NCI-H2227 treated with DMSO at 0.1 percent for 48 hours (cell line): ENCODE data around the gene SRRM3.
"Not testable (repeated sequence)": the region's sequence is repeated elsewhere in the genome, so short reads cannot be mapped to it uniquely, and the experiment has no call there.

Source experiments
- DNase-seq: peaks from one replicate; lab custom pipeline; 2025; lab: John Stamatoyannopoulos, UW

The SRRM3 gene

GRCh38 chr7:76230214-76230613, 28.5 kb downstream of the SRRM3 start:
- no peak for DNase-seq

- peak; percentile 51 for DNase-seq
Observed at GRCh38 chr7:76231071-76231470, 29.4 kb downstream of the SRRM3 start.

GRCh38 chr7:76231583-76231982, 29.9 kb downstream of the SRRM3 start:
- no peak for DNase-seq

GRCh38 chr7:76232698-76233097, 31.0 kb downstream of the SRRM3 start:
- no peak for DNase-seq

GRCh38 chr7:76233538-76234281, 32.0 kb downstream of the SRRM3 start:
- peak; percentile 61 for DNase-seq

- DNase-seq = no peak
Observed at GRCh38 chr7:76234282-76234584, 32.5 kb downstream of the SRRM3 start.

GRCh38 chr7:76234931-76235441, 33.3 kb downstream of the SRRM3 start:
- no peak for DNase-seq

GRCh38 chr7:76236224-76236623, 34.5 kb downstream of the SRRM3 start:
- DNase-seq = no peak

- peak; percentile 58 for DNase-seq
Observed at GRCh38 chr7:76238326-76238725, 36.6 kb downstream of the SRRM3 start.

GRCh38 chr7:76241141-76241540, 39.4 kb downstream of the SRRM3 start:
- no peak for DNase-seq

- DNase-seq = not testable (repeated sequence)
Observed at GRCh38 chr7:76242517-76243063, 40.9 kb downstream of the SRRM3 start.

GRCh38 chr7:76244781-76245391, 43.2 kb downstream of the SRRM3 start:
- DNase-seq = peak; percentile 79

- DNase-seq = no peak
Observed at GRCh38 chr7:76246804-76247389, 45.2 kb downstream of the SRRM3 start.

GRCh38 chr7:76247938-76248337, 46.2 kb downstream of the SRRM3 start:
- DNase-seq = no peak

- DNase-seq = no peak
Observed at GRCh38 chr7:76252021-76252420, 50.3 kb downstream of the SRRM3 start.

- DNase-seq = no peak
Observed at GRCh38 chr7:76254781-76255180, 53.1 kb downstream of the SRRM3 start.

GRCh38 chr7:76257973-76258372, 56.3 kb downstream of the SRRM3 start:
- DNase-seq = no peak

- DNase-seq = no peak
Observed at GRCh38 chr7:76259124-76260093, 57.7 kb downstream of the SRRM3 start.

- DNase-seq = no peak
Observed at GRCh38 chr7:76260171-76260703, 58.5 kb downstream of the SRRM3 start.

- no peak for DNase-seq
Observed at GRCh38 chr7:76261329-76261728, 59.6 kb downstream of the SRRM3 start.

- DNase-seq = no peak
Observed at GRCh38 chr7:76261931-76262330, 60.2 kb downstream of the SRRM3 start.
